ENCODE results near the gene TALDO1.

GRCh38 chr11:771617-772204 is 24.4 kb downstream of the TALDO1 start:
- TF ChIP-seq REST (IDR thresholded peaks at IDR 0.05; ENCODE audit: insufficient read depth in 1 of 2, low read depth in 2 of 2, low read length in 2 of 2) = no peak
- TF ChIP-seq TAF1 (IDR thresholded peaks at IDR 0.05; ENCODE audit: borderline replicate concordance, insufficient read depth, low read length) = no peak
- no peak for TF ChIP-seq POLR2AphosphoS5 (IDR thresholded peaks at IDR 0.05; ENCODE audit: low read depth, low read length)

Measured in PFSK-1 (cell line).